ENCODE results near the gene IMP4.
"Not testable (repeated sequence)": the region's sequence is repeated elsewhere in the genome, so short reads cannot be mapped to it uniquely, and the experiment has no call there.

Gene IMP4, protein sequence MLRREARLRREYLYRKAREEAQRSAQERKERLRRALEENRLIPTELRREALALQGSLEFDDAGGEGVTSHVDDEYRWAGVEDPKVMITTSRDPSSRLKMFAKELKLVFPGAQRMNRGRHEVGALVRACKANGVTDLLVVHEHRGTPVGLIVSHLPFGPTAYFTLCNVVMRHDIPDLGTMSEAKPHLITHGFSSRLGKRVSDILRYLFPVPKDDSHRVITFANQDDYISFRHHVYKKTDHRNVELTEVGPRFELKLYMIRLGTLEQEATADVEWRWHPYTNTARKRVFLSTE

DNA sequence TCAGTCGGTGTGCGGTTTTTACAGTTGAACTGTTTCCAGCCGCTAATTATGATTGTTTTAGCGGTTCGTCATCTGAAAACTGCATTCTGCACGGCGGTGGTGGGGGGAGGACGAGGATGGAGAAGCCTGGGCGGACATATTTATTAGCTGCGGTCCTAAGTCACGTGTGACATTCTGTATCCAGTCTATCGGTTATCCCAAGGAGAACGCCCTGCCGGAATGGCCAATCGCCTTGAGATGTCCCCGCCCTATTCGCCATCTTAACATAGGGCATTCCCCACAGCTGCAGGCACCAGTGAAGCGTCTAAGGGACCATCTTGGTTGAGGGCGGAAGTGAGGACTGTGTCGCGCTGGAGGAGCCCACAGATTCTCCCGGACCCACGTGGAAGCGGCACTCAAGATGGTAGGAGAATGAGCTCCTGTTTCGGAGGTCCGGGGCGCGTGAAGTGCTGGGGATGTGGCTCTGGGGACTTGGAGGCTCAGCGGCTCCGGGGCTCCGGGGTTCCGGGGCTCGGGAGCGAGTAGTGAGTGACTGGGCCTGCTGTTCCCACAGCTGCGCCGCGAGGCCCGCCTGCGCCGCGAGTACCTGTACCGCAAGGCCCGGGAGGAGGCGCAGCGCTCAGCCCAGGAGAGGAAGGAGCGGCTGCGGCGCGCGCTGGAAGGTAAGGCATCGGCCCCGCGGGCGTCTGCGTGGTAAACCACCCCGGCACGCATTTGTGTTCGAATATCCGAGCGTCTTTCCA lies at the start of gene IMP4:
TSS of gene IMP4 (plus strand) at position 365 of the 743 bp plus-strand sequence. CDS start at position 401, 36 bp downstream.
- peak; percentile 77 to 87 for DNase-seq (ENCODE audit: low read depth in 2 of 2)

DNA sequence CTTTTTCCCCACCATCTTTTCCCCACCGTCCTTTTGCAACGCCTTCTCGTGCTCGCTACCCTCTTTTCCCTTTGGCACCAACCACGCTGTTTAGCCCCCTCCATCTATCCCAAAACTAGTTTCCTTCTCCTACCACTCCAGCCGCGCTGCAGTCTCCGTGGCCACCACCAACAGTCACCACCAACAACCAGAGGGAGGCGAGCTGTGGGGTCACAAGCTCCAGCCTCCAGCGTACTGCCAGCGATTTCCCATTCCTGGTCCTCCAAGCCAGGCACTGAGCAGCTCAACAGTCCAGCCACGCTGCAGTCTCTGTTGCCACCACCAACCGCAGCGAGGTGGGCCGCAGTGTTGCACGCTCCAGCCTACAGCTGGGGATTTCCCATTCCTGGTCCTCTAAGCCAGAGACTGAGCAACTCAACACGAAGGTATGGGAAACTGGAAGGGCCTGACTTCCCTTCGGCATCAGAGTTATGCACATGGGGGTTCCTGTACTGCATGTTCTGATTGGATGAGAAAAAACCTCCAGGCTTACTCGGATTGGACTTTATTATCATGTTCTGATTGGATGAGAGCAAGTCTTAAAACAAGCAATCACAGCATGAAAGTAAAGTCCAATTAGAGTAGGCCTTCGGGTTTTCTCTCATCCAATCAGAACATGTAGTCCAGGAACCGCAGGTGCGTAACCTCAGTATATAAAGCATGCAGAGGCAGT lies 42.3 kb upstream of the IMP4 start:
- DNase-seq (ENCODE audit: low read depth in 2 of 2), result no peak

DNA sequence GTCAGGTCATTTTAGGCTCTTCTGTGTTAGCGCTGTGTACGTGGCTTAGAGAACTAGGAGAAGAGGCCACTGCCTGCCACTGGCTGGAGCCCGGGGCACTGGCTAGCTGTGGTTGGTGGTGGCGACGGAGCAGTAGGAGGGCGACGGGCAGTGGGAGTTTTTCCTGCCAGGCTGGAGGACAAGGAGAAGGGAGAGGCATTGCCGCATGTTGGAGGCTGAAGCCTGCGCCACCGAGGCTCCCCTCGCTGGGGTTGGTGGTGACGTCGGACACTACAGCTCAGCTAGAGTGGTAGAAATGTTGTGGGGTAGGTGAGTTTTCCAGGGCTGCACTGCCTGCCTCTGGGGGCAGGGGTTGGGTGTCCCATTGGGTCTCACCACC lies 41.7 kb upstream of the IMP4 start:
- no peak for DNase-seq (ENCODE audit: low read depth in 2 of 2)

DNA sequence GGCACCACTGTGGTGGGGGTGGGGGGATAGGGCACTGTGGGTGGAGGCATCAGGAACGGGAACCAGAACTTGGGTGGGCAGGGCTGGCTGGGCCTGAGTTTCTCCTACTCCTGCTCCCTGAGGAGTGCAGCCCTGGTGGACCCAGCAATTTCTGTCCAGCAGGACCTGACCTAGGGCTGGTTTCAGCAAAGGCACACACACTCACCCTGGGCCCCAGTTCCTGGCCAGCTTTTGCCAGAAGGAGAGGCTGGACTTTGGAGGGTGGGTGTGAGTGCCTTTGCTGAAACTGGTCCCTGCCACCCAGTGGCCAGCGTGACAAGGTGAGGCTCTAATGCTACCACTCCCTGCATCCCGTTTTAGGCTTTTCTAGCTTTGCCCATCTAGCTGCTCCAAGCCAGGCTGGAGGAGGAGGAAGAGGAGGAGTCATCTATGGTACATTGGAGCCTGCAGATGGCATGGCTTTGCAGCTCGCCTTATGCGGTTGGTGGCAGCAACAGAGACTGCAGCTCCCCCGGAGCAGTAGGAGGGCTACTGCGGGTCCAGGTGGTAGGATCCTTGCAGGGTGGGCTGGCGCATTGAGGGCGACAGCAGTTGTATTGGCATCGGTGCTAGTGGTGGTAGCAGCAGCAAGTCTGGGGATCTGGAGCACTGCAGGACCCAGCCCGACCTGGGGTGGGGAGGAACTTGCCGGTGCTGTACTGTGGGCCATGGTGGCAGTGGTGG lies 40.4 kb upstream of the IMP4 start:
- no peak for DNase-seq (ENCODE audit: low read depth in 2 of 2)

DNA sequence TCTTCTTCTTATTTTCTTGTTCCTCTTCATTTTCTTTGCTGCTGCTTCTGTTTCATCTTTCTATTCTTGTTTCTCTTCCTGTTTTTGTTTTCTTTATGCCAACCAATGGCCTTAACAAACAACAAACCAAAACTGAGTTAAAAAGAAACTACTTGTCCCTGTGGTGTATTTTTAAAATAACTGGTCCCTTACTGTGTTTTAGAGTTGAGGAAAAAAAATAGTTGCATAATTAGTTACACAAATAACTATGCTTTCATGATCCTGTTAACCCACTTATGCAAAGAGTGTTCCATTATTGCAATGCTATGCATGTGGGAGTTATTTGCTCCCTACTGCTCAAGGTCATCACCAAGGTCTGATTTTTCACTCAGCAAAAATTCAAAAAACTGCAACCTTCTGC lies 39.5 kb upstream of the IMP4 start:
- no peak for DNase-seq (ENCODE audit: low read depth in 2 of 2)

DNA sequence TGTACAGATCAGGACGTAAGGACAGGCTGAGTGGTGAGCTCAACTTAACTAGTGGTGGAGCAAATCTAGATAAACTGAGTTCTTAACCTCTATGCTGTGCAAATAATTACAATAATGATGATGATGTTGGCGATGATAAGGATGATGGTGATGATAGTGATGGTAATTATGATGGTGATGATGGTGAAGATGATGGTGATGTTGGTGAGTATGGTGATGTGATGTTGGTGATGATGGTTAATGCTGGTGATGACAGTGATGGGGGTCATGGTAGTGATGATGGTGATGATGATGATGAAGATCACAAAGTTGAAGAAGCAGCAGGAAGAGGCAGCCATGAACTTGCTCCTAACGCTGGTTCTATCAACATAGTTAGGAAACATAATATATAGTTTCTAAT lies 38.0 kb upstream of the IMP4 start:
- no peak for DNase-seq (ENCODE audit: low read depth in 2 of 2)

DNA sequence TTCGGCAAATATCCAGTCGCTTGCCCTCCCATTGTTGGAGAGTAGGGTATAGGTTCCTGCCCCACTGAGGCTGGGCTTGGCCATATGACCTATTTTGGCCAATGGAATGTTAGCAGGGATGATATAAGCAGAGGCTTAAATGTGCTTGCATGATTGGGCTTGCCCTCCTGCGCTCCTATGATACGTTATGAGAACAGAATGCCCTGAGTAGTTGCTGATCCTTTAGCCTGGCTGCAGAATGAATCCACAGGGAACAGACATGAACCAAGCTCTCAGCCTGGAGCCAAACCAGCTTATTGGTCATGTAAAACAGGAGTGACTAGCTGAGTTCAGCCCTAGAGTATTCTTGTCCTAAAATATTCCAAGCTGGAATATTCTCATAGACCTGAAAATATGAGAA lies 34.8 kb upstream of the IMP4 start:
- no peak for DNase-seq (ENCODE audit: low read depth in 2 of 2)

DNA sequence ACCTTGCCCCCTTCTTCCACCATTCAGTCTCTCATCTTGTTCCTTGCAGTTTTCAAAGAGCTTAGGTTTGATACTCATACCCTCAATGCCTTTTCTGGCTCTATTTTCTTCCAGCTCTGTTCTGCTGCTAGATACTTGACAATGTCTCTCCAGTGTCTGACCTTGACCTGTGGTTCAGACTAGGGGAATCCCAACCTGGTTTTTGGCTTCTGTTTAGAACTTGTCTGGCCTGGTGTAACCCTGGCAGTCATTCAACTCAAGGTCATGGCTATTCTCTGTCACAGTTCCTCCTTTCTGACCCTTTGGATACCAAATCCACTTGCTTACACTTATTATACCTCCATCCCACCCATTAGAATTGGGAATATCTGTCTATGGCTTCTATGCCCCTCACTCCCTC lies 31.8 kb upstream of the IMP4 start:
- no peak for DNase-seq (ENCODE audit: low read depth in 2 of 2)

DNA sequence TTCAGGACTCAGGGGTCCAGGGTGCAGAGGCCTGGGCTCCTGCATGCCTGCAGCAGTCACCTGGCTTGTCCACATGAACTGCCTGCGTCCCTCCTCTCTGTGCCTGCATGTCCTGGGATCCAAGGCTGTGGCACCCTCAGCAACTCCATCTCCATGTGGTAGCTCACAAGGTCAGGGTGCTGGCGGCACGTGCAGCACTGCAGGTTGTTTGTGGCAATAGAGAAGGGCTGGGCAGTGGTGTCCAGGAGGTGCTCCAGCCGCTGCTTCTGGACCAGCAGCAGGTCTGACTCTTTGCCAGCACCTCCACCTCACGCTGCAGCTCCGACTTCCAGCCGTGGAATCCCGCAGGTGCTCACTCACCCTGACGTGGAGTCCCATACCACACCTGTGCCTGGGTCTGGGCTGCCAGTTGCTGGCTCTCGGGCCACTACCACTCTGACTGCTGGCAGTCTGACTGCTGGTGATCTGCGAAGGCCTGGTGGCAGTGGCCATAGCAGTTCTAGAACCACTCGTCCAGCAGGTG lies 28.8 kb upstream of the IMP4 start:
- DNase-seq (ENCODE audit: low read depth in 2 of 2), result no peak

DNA sequence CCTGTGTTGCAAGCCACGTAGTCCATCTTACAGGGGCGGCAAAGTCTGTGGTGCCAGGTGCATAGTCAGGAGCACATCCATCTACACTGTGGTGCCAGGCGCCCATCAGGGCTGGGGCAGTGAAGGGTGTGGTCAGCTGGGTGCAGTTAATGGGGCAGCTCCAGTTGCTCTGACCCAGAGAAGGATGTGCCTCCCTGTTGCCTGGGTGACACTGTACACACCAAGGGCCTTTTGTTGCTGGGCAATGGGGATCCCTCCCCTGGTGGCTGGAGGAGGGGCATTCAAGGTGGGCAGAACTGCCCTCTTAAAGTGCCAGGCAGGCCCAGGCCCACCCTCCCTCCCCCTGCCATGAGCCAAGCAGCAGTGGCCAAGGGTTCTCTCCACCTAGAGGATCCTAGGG lies 28.3 kb upstream of the IMP4 start:
- no peak for DNase-seq (ENCODE audit: low read depth in 2 of 2)

DNA sequence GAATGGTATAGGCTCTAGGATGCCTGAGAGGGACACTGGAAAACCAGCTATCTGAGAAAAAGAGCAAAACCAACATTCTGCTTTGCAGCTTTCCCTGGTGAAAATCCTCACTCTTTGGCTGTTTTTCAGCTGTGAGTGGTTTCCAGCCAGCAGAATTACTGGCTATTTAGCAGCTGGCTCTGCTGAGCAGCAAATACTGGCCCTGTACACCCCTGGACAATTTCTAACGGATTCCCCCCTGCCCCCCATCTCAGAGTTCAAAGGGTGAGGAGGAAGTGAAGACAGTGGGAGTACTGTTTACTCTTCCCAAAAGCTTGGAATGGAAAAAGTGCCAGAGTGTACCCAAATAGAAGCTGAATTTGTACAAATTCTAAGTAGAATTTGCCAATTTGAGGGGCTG lies 26.1 kb upstream of the IMP4 start:
- no peak for DNase-seq (ENCODE audit: low read depth in 2 of 2)

DNA sequence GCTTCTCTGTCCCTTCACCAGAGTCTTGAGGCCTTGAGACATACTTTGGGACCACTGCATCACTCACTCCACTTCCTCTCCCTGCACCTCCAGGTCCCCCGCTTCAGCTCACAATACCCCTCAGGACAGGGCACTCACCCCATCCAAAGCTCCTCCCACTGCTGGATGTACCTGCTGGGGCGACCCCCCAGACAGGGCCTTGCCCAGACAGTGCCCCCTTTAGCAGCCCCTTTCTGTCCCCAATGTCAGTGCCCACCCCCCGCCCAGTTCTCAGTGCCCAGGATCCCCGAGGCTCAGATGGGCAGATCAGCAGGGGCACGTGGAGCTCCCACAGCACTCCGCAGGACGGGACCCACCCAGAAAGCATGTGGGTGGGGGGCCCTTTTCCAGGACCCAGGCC lies 23.8 kb upstream of the IMP4 start:
- no peak for DNase-seq (ENCODE audit: low read depth in 2 of 2)

DNA sequence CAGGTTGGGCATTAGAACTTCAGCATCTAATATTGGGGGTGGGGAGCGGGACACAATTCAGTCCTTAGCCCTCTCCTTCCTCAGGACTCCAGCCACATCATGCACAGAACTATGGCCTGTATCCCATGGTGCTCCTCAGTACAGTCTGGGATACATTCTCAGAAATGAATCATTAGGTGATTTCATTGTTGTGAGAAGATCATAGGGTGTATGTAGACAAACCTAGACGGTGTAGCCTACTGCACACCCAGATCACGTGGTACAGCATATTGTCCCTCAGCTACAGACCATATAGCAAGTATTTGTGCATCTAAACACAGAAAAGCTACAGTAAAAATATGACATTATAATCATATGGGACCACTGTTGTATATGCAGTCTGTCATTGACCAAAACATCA lies 23.2 kb upstream of the IMP4 start:
- no peak for DNase-seq (ENCODE audit: low read depth in 2 of 2)

DNA sequence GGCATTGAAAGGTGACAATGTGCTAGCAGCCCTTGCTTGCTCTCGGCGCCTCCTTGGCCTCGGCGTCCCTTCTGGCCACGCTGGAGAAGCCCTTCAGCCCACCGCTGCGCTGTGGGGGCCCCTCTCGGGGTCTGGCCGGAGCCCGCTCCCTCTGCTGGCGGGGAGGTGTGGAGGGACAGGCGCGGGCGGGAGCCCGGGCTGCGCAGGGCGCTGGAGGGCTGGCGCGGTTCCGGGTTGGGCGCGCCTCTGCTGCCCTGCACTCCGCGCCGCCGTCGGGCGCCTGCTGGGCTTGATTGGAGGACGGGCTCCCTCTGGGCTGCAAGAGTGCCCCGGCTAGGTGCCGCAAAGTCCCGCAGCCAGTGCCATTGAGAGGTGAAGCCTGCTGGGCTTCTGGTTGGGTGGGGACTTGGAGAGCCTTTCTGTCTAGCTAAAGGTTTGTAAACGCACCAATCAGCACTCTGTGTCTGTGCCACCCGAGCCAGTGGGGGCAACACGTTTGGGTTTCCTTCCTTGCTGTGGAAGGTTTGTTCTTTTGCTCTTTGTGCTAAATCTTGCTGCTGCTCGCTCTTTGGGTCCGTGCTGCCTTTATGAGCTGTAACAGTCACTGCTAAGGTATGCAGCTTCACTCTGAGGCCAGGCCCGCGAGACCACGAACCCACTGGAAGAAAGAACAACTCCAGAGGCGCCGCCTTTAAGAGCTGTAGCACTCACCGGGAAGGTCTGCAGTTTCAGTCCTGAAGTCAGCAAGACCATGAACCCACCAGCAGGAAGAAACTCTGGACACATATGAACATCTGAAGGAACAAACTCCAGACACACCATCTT lies 14.8 kb upstream of the IMP4 start:
- DNase-seq (ENCODE audit: low read depth in 2 of 2), result no peak

DNA sequence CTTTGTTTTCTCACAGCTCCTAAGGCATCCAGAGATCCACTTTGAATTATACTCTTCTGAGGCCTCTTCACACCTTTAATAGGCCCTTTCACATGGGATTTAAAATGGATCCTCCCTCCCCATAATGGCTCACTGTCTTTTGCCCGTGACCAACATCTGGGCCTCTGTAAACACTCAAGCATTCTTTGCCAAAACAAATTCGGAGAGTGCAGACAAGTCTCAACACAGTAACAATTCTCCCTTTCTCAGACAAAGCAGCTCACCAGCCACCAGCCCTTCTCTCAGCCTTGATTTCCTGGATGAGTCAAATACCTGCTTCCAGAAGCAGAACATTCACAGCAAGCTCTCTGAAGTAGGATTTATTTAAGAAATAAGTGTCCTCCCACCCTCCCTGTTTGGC lies 14.0 kb upstream of the IMP4 start:
- no peak for DNase-seq (ENCODE audit: low read depth in 2 of 2)

DNA sequence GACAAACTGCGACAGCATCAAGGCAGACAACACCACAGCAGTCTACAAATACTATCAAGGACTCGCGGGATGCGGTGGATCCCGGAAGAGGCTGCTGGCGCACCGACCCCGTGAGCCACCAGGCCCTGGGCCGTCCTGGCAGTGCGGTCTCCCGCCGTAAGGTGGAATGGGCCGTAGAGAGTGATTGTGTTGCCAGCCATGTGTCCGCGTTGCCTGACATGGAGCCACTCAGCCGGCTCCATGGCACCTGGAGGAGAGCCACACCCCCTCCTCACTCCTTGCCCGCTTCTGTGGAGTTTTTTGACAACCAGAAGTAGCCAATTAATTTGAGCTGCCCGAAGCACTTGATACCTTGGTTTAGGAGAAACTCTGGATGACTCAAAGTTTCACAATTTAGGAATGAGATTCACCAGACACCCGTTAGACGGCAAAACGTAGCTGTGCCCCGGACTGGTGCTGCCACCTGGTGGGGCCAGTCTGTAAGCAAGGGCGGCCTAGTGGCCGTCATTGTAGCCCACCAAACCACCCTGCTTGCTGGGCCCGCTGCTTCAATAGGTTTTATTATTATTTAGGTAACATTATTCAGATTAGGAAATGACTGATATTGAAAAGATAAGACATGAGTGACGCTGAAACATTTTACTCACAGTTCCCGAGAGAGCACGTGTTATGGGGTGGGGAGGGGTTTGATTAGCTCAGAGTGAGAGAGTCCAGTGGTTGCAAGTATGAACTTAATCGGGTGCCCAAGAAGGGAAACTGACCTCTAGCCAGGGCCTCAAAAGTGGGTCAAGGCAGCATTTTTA lies 10.2 kb upstream of the IMP4 start:
- peak; percentile 44 to 64 for DNase-seq (ENCODE audit: low read depth in 2 of 2)

DNA sequence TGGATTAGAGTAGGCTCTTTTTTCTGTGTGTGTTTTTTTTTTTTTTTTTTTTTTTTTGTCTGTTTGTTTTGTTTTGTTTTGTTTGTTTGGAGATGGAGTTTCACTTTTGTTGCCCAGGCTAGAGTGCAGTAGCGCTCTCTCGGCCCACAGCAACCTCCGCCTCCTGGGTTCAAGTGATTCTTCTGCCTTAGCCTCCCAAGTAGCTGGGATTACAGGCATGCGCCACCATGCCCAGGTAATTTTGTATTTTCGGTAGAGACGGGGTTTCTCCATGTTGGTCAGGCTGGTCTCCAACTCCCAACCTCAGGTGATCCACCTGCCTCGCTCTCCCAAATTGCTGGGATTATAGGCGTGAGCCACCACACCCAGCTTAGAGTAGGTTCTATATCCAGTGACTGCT lies 9.4 kb upstream of the IMP4 start:
- not testable (repeated sequence) for DNase-seq (ENCODE audit: low read depth in 2 of 2)

DNA sequence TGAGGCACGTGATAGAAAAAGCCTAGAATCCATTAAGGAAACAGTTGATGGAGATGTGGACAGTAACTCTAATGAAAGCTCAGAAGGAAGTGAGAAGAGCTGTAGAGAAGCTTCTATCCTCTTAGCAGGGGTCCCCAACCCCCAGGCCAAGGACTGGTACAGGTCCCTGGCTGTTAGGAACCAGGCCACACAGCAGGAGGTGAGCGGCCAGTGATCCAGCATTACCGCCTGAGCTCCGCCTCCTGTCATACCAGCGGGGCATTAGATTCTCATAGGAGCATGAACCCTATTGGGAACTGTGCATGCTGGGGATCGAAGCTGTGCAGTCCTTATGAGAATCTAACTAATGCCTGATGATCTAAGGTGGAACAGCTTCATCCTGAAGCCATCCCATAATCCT lies 8.7 kb upstream of the IMP4 start:
- no peak for DNase-seq (ENCODE audit: low read depth in 2 of 2)

DNA sequence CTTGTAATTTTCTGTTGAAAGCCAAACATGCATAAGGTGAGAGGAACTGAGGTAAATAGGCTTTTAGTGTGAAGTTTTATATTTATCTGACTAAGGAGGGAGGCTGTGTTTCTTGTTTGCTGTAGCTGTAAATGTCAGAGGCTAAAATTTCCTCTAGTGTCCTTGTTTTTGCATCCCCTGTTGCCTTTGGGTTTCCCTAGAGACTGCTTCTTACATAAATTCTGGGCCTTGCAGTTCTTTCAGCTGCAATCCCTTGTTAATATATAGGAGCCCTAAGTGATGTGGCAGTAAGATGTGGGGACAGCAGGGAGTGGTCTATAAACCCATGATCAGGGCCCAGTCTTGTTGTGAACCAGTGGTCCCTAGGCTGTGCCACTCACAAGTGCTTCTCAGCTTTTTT lies 7.5 kb upstream of the IMP4 start:
- DNase-seq (ENCODE audit: low read depth in 2 of 2), result no peak

DNA sequence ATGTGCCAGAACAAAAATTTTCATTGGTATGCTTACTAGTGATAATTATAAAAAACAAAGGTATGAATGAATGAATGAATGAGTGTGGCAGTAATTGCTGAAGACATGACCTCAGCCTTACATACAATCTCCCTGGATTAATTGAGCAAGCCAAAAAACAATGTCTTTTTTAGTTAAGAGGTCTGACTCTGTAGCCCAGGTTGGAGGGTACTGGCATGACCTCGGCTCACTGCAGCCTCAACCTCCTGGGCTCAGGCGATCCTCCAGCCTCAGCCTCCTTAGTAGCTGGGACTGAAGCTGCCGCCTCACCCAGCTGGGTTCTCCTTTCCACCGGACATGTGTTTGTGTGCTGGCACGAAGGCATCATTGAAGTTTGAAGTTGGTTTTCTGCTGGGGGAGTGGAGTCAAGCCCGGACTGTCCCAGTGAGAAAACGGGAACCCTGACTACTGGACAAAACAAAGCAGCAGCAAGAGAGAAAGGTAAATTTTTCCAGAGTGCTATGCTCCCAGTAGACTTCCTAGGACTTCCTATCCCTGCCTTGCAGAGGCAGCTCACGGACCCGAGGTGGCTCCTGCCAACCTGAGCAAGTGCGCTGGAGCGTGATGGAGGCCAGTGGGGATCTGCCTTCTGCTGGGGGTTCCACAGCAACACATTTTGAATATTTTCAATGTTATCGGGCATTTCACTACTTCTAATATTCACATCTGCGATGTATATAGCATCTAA lies 6.4 kb upstream of the IMP4 start:
- no peak for DNase-seq (ENCODE audit: low read depth in 2 of 2)
